Measurements from ENCODE around the gene PLEKHA1. TPM values are rescaled to one million over a fixed set of nuclear protein-coding genes. Genes with fewer than 3 reads are reported as not detected.

The PLEKHA1 gene
- total and polyA plus RNA-seq, 2 experiments from 2014 or later, result 25.8 to 36.6 TPM

DNA sequence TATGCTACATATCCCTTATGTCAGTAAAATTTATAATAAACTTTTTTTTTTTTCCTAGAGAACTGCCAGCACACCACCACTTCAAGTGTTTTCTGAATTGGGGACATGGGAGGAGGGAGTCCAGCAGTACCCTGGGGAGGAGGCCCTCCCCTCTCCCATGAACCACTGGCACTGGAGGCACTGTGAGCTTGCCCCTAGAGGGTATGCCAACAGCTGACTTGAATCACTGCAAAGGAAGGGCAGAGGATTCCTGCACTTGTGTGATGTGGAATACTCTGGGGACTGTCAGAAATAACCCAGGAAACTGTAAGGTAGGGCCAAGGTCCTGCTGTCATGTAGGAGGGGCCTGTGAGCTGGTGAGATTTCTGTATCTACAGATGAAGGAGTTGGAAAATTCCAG is 71.4 kb downstream of the PLEKHA1 start:
- Histone ChIP-seq H4K20me1 (replicated peaks; ENCODE audit: insufficient read depth) (no peaks in the 10 kb centered on the region), H3K9me2 (ENCODE audit: insufficient read depth) (no peaks in the 10 kb centered on the region), H3K4me2 (no peak overlapping the region), H3K4me3 (no peak overlapping the region), H3K79me2 (replicated peaks; ENCODE audit: insufficient read depth) (no peaks in the 10 kb centered on the region), H3K4me1 (ENCODE audit: insufficient read depth) (peaks cover 4% of the 10 kb centered on the region; the same call in 1 of the 2 replicates), H2AFZ (no peak overlapping the region), H3K36me3 (ENCODE audit: insufficient read depth) (no peaks in the 10 kb centered on the region; the same call in 1 of the 2 replicates), H3F3A (replicated peaks; ENCODE audit: low read depth) (no peaks in the 10 kb centered on the region), H3K27me3 (ENCODE audit: insufficient read depth) (no peaks in the 10 kb centered on the region), H3K27ac (ENCODE audit: low read depth) (no peak overlapping the region)
- Mint-ChIP-seq H3K9me3 (peaks cover 20% of the 10 kb centered on the region; the same call in 2 of the 3 replicates), H3K27me3 (ENCODE audit: insufficient read depth, low read depth, poor library complexity) (no peaks in the 10 kb centered on the region), H3K4me1 (no peaks in the 10 kb centered on the region; the same call in 2 of the 3 replicates), H3K27ac (no peak overlapping the region), H3K4me3 (no peak overlapping the region), H3K36me3 (ENCODE audit: low read depth) (peaks cover 10% of the 10 kb centered on the region)
- TF ChIP-seq, protein P1, sequence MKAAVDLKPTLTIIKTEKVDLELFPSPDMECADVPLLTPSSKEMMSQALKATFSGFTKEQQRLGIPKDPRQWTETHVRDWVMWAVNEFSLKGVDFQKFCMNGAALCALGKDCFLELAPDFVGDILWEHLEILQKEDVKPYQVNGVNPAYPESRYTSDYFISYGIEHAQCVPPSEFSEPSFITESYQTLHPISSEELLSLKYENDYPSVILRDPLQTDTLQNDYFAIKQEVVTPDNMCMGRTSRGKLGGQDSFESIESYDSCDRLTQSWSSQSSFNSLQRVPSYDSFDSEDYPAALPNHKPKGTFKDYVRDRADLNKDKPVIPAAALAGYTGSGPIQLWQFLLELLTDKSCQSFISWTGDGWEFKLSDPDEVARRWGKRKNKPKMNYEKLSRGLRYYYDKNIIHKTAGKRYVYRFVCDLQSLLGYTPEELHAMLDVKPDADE (IDR thresholded peaks at IDR 0.05), result no peak
- no peak for TF ChIP-seq ZNF114 (CRISPR knock-in tag; IDR thresholded peaks at IDR 0.05)
- no peak for TF ChIP-seq CREB1 (CRISPR knock-in tag; IDR thresholded peaks at IDR 0.05; ENCODE audit: low read depth)
- no peak for TF ChIP-seq STAT1 (IDR thresholded peaks at IDR 0.05; ENCODE audit: unreplicated experiment)
- TF ChIP-seq NANOG (IDR thresholded peaks at IDR 0.05; ENCODE audit: borderline replicate concordance), result no peak
- TF ChIP-seq ZNF462 (CRISPR knock-in tag; IDR thresholded peaks at IDR 0.05), result no peak
- TF ChIP-seq REST (IDR thresholded peaks at IDR 0.05; ENCODE audit: unreplicated experiment), result no peak
- TF ChIP-seq ZNF331 (CRISPR knock-in tag; IDR thresholded peaks at IDR 0.05; ENCODE audit: low read depth), result no peak
- TF ChIP-seq EZH2phosphoT487 (IDR thresholded peaks at IDR 0.05; ENCODE audit: unreplicated experiment), result no peak
- TF ChIP-seq, protein P2, sequence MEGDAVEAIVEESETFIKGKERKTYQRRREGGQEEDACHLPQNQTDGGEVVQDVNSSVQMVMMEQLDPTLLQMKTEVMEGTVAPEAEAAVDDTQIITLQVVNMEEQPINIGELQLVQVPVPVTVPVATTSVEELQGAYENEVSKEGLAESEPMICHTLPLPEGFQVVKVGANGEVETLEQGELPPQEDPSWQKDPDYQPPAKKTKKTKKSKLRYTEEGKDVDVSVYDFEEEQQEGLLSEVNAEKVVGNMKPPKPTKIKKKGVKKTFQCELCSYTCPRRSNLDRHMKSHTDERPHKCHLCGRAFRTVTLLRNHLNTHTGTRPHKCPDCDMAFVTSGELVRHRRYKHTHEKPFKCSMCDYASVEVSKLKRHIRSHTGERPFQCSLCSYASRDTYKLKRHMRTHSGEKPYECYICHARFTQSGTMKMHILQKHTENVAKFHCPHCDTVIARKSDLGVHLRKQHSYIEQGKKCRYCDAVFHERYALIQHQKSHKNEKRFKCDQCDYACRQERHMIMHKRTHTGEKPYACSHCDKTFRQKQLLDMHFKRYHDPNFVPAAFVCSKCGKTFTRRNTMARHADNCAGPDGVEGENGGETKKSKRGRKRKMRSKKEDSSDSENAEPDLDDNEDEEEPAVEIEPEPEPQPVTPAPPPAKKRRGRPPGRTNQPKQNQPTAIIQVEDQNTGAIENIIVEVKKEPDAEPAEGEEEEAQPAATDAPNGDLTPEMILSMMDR (conservative IDR thresholded peaks at IDR 0.05; ENCODE audit: low read depth in 2 of 2), result no peak
- TF ChIP-seq POLR2AphosphoS5 (IDR thresholded peaks at IDR 0.05; ENCODE audit: low read depth), result no peak
- no peak for TF ChIP-seq JUNB (IDR thresholded peaks at IDR 0.05; ENCODE audit: unreplicated experiment)
- TF ChIP-seq EZH2 (IDR thresholded peaks at IDR 0.05; ENCODE audit: low read depth, unreplicated experiment), result no peak
- ATAC-seq (no peak), DNase-seq (ENCODE audit: low spot score) (no peak)
